AG04449 (cell line): ENCODE measurements around the gene CCDC60.

Source experiments
- CTCF ChIA-PET: fragments of 350-600 bp; formaldehyde crosslinking; extraction: SDS; loops from one replicate; lab custom pipeline; 2021; ENCODE audit warnings: antibody characterized with exemption; lab: Yijun Ruan, JAX
- POLR2A ChIA-PET: fragments of 400-600, 350-600 bp; formaldehyde crosslinking; extraction: SDS; loops from one replicate; lab custom pipeline; 2020; ENCODE audit warnings: antibody characterized with exemption, inconsistent platforms; lab: Yijun Ruan, JAX
- DNase-seq: peaks from one replicate; pipeline ENCODE4 v3.0.0-alpha.2; 2010; ENCODE audit warnings: low read depth, low spot score
- H3K4me3 ChIP-seq: 2 replicates; pipeline ENCODE4 v1.5.1; 2011; ENCODE audit warnings: low read depth, mild to moderate bottlenecking, control low read depth, low read length
- TF ChIP-seq, protein P1 (sequence below): IDR thresholded peaks from one replicate; pipeline ENCODE4 v1.5.1; 2011; ENCODE audit warnings: mild to moderate bottlenecking, moderate library complexity, low read length, control low read depth, inconsistent platforms; ENCODE audit not compliant: insufficient read depth; ENCODE audit errors: missing control alignments

CCDC60 gene

GRCh38 chr12:119326341-119326740 lies 8.2 kb upstream of the CCDC60 start:
- no peak overlapping the region for H3K4me3 ChIP-seq
- ChIA-PET CTCF (no interaction called here), POLR2A (no interaction called here)
- no peak for DNase-seq
- TF ChIP-seq, protein P1, sequence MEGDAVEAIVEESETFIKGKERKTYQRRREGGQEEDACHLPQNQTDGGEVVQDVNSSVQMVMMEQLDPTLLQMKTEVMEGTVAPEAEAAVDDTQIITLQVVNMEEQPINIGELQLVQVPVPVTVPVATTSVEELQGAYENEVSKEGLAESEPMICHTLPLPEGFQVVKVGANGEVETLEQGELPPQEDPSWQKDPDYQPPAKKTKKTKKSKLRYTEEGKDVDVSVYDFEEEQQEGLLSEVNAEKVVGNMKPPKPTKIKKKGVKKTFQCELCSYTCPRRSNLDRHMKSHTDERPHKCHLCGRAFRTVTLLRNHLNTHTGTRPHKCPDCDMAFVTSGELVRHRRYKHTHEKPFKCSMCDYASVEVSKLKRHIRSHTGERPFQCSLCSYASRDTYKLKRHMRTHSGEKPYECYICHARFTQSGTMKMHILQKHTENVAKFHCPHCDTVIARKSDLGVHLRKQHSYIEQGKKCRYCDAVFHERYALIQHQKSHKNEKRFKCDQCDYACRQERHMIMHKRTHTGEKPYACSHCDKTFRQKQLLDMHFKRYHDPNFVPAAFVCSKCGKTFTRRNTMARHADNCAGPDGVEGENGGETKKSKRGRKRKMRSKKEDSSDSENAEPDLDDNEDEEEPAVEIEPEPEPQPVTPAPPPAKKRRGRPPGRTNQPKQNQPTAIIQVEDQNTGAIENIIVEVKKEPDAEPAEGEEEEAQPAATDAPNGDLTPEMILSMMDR, result no peak

DNA sequence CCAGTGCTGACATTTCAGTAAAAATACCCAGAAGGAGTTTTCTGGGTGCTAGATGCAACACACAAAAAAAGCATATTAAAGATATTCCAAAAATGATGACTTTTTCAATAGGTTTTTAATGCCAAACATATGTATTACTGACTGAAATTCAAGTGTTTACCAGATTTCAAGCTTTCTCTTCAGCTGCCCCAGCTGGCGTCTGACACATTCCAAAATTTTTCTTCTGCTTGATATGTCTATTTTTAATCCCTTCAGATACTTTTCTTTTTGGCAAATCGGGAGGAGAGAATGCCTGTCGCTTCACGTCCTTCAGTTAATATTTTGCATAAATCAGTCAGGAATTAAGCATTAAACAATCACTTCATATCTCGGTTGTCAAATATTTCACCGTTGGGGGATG lies 7.1 kb upstream of the CCDC60 start:
- TF ChIP-seq, protein P1, result no peak
- ChIA-PET POLR2A (no interaction called here), CTCF (no interaction called here)

DNA sequence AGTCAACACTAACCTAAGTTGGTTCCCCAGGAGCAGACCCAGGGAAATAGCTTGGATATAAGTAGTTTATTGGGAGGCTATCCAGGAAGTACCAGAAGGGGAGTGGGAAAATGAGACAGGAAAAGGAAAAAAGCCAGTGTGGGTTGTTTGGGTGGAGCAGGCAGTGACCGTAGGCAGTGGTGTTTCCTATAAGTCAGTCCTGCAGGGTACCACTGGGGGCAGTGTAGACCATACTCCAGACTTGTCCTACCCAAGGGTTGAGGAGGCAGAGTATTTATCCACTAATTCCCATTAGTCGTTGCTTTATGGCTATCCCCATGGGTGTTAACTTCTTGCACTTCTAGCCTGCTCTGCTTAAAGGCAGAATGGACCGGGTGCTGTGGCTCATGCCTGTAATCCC lies 6.4 kb upstream of the CCDC60 start:
- TF ChIP-seq, protein P1, result no peak
- ChIA-PET CTCF (no interaction called here), POLR2A (no interaction called here)
- no peak overlapping the region for H3K4me3 ChIP-seq
- no peak for DNase-seq

More for the DNA sequence above, 7.1 kb upstream of the CCDC60 start:
- no peak for DNase-seq
- no peak overlapping the region for H3K4me3 ChIP-seq

GRCh38 chr12:119338593-119339363 lies 4.2 kb downstream of the CCDC60 start:
- no peak for DNase-seq
- TF ChIP-seq, protein P1, result no peak
- no peak overlapping the region for H3K4me3 ChIP-seq
- ChIA-PET POLR2A (no interaction called here), CTCF (no interaction called here)

DNA sequence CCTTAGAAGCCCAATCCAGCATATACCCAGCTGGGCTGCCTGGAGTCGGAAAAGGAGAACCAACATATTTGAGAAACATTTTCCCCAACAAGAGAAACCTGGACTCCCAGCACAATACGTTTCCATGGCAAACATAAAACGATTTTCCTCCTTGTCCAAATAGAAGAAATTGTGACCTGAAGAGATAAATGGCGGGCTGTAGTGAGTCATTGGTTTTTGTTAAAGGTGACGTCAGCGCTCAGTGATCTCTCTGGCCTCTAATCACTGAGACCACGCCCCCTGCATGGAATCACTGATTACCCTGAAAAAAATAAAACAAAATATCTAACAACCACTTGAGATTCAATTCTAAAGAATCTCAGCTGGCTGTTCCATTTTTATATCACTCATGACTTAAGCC lies 6.0 kb downstream of the CCDC60 start:
- H3K4me3 ChIP-seq, result no peak overlapping the region
- ChIA-PET CTCF (no interaction called here), POLR2A (no interaction called here)
- TF ChIP-seq, protein P1, result no peak
- DNase-seq, result no peak

- no peak for DNase-seq
- CTCF ChIA-PET, result no interaction called here
- POLR2A ChIA-PET, result no interaction called here
- TF ChIP-seq, protein P1, result no peak
- no peak overlapping the region for H3K4me3 ChIP-seq
These were observed 6.5 kb downstream of the CCDC60 start for GRCh38 chr12:119341020-119341419.
